IMR-90 (cell line): ENCODE results near the gene CLDN24. TPM values are rescaled to one million over a fixed set of nuclear protein-coding genes. Genes with fewer than 3 reads are reported as not detected.
A peak's percentile ranks its signal among the peaks of the same experiment; 100 is the strongest.

ENCODE experiments used
- ATAC-seq: fragments of 200-7000 bp; cut with Tn5 transposase; 2 replicates; pipeline ENCODE4 v1.9.1; 2020; ENCODE audit warnings: low read depth, mild to moderate bottlenecking, moderate library complexity
- BruUV-seq: library from RNA; stranded (reverse); fragments of 400-500 nt; replicated peaks from 2 replicates; lab custom pipeline; 2021; lab: Mats Ljungman, UMichigan
- CTCF ChIA-PET: fragments of 300-600 bp; formaldehyde crosslinking; extraction: SDS; loops from one replicate; lab custom pipeline; 2021; ENCODE audit warnings: antibody characterized with exemption; lab: Yijun Ruan, JAX
- POLR2A ChIA-PET: fragments of 300-600 bp; sonication (Branson Sonifier 250); formaldehyde crosslinking; loops from one replicate; lab custom pipeline; 2022; ENCODE audit warnings: antibody characterized with exemption; ENCODE audit not compliant: unreplicated experiment; lab: Charles Lee
- DNase-seq: peaks from one replicate; pipeline ENCODE4 v3.0.0; 2013
- H2AFZ ChIP-seq: replicated peaks from 2 replicates; pipeline ENCODE3; 2013; ENCODE audit warnings: low read length, mild to moderate bottlenecking; ENCODE audit not compliant: poor library complexity
- H2AK5ac ChIP-seq: 2 replicates; pipeline ENCODE4 v1.6.1; 2013; ENCODE audit warnings: low read depth, low read length, inconsistent platforms
- H2AK9ac ChIP-seq: replicated peaks from 2 replicates; pipeline ENCODE3; 2013; ENCODE audit warnings: mild to moderate bottlenecking, low read depth, low read length, moderate library complexity; ENCODE audit not compliant: poor library complexity
- H2BK120ac ChIP-seq: 2 replicates; pipeline ENCODE4 v1.6.1; 2013; ENCODE audit warnings: low read depth, low read length, inconsistent platforms
- H2BK15ac ChIP-seq: 3 replicates; pipeline ENCODE4 v1.6.1; 2013; ENCODE audit warnings: low read depth, low read length, inconsistent platforms
- H2BK20ac ChIP-seq: 2 replicates; pipeline ENCODE4 v1.6.1; 2013; ENCODE audit warnings: low read depth, mild to moderate bottlenecking, inconsistent platforms, low read length, moderate library complexity
- H2BK5ac ChIP-seq: 2 replicates; pipeline ENCODE4 v1.6.1; 2013; ENCODE audit warnings: mild to moderate bottlenecking, low read depth, low read length, inconsistent platforms; ENCODE audit not compliant: poor library complexity, severe bottlenecking
- H3K14ac ChIP-seq: replicated peaks from 2 replicates; pipeline ENCODE4 v1.6.1; 2013; ENCODE audit warnings: low read depth, low read length, inconsistent platforms
- H3K18ac ChIP-seq: 2 replicates; pipeline ENCODE4 v1.6.1; 2013; ENCODE audit warnings: low read depth, low read length, control low read depth
- H3K23ac ChIP-seq: 2 replicates; pipeline ENCODE4 v1.6.1; 2013; ENCODE audit warnings: low read depth, low read length, inconsistent platforms
- H3K27ac ChIP-seq: 2 replicates; pipeline ENCODE4 v1.5.1; 2013; ENCODE audit warnings: mild to moderate bottlenecking, control low read depth, low read length; ENCODE audit not compliant: insufficient read depth
- H3K27me3 ChIP-seq: 2 replicates; pipeline ENCODE4 v1.6.1; 2013; ENCODE audit warnings: low read length; ENCODE audit not compliant: control insufficient read depth, insufficient read depth
- H3K36me3 ChIP-seq: 2 replicates; pipeline ENCODE4 v1.6.1; 2013; ENCODE audit warnings: low read length, mixed read lengths; ENCODE audit not compliant: control insufficient read depth, insufficient read depth
- H3K4ac ChIP-seq: 2 replicates; pipeline ENCODE4 v1.6.1; 2013; ENCODE audit warnings: low read depth, low read length, inconsistent platforms
- H3K4me1 ChIP-seq: 2 replicates; pipeline ENCODE4 v1.6.1; 2013; ENCODE audit warnings: low read length, mixed read lengths; ENCODE audit not compliant: control insufficient read depth, insufficient read depth
- H3K4me2 ChIP-seq: 2 replicates; pipeline ENCODE4 v1.6.1; 2013; ENCODE audit warnings: low read depth, mild to moderate bottlenecking, control low read depth, low read length, moderate library complexity
- H3K4me3 ChIP-seq: 2 replicates; pipeline ENCODE4 v1.5.1; 2013; ENCODE audit warnings: low read depth, mild to moderate bottlenecking, control low read depth, low read length, moderate library complexity; ENCODE audit not compliant: insufficient read depth
- H3K56ac ChIP-seq: 2 replicates; pipeline ENCODE4 v1.6.1; 2013; ENCODE audit warnings: low read length, inconsistent platforms; ENCODE audit not compliant: insufficient read depth; ENCODE audit errors: extremely low read depth
- H3K79me1 ChIP-seq, 2 experiments: 2 replicates each; pipeline ENCODE4 v1.6.1; 2013; ENCODE audit warnings: low read length in 2 of 2, inconsistent platforms in 1 of 2, low read depth in 1 of 2
- H3K9ac ChIP-seq: 2 replicates; pipeline ENCODE4 v1.6.1; 2013; ENCODE audit warnings: low read depth, low read length, control low read depth
- H3K9me1 ChIP-seq: 2 replicates; pipeline ENCODE4 v1.6.1; 2013; ENCODE audit warnings: low read length, inconsistent platforms; ENCODE audit not compliant: insufficient read depth
- H3K9me3 ChIP-seq: 2 replicates; pipeline ENCODE4 v1.6.1; 2013; ENCODE audit warnings: low read length; ENCODE audit not compliant: control insufficient read depth, insufficient read depth
- H4K20me1 ChIP-seq: 2 replicates; pipeline ENCODE4 v1.6.1; 2013; ENCODE audit warnings: low read length, inconsistent platforms; ENCODE audit not compliant: insufficient read depth
- H4K5ac ChIP-seq: 2 replicates; pipeline ENCODE4 v1.6.1; 2013; ENCODE audit warnings: mild to moderate bottlenecking, low read depth, low read length, control low read depth
- H4K8ac ChIP-seq, 2 experiments: 2 replicates each; pipeline ENCODE4 v1.6.1; 2013; ENCODE audit warnings: low read depth in 2 of 2, low read length in 2 of 2, control low read depth in 1 of 2, inconsistent platforms in 1 of 2
- H4K91ac ChIP-seq: 2 replicates; pipeline ENCODE4 v1.6.1; 2013; ENCODE audit warnings: low read depth, low read length, inconsistent platforms; ENCODE audit not compliant: insufficient read depth
- CEBPB ChIP-seq: IDR thresholded peaks from 2 replicates; pipeline ENCODE4 v1.6.1; 2012; ENCODE audit warnings: low read depth, low read length, improper control_type of control experiment
- FOS ChIP-seq: fragments of 150-350 bp; IDR thresholded peaks from 2 replicates; pipeline ENCODE4 v1.6.1; 2016; ENCODE audit warnings: low read depth, low read length
- MAFK ChIP-seq: IDR thresholded peaks from 2 replicates; pipeline ENCODE4 v1.6.1; 2012; ENCODE audit warnings: low read depth, low read length, improper control_type of control experiment
- MAZ ChIP-seq: IDR thresholded peaks from 2 replicates; pipeline ENCODE4 v1.6.1; 2012; ENCODE audit warnings: low read depth, mild to moderate bottlenecking, low read length, improper control_type of control experiment, moderate library complexity, borderline replicate concordance
- NFE2L2 ChIP-seq: fragments of 150-350 bp; IDR thresholded peaks from 2 replicates; pipeline ENCODE4 v1.6.1; 2016; ENCODE audit warnings: low read depth, mild to moderate bottlenecking, low read length
- POLR2A ChIP-seq: IDR thresholded peaks from 2 replicates; pipeline ENCODE4 v1.6.1; 2012; ENCODE audit warnings: mild to moderate bottlenecking, low read depth, low read length
- RCOR1 ChIP-seq: IDR thresholded peaks from 2 replicates; pipeline ENCODE4 v1.6.1; 2012; ENCODE audit warnings: mild to moderate bottlenecking, low read length, improper control_type of control experiment; ENCODE audit not compliant: insufficient replicate concordance
- RFX5 ChIP-seq: IDR thresholded peaks from 2 replicates; pipeline ENCODE4 v1.8.0; 2012; ENCODE audit warnings: low read depth, mild to moderate bottlenecking, low read length, moderate library complexity
- WGBS, 2 experiments: methylation state at CpG; one replicate each; pipeline versions ENCODE4 v1.1.5 to v1.1.7; 2013; ENCODE audit warnings: missing lambda C conversion rate in 2 of 2; ENCODE audit not compliant: insufficient read length in 1 of 2; ENCODE audit errors: extremely low coverage in 2 of 2; 5-methylcytosine and 5-hydroxymethylcytosine counted together
- dilution Hi-C: fragments of 300-500 bp; cut with HindIII; formaldehyde crosslinking; loops from one replicate; pipeline ENCODE4 v1.14.3; 2018; ENCODE audit warnings: low sequenced_read_pairs; ENCODE audit not compliant: unreplicated experiment
- in situ Hi-C: fragments of 300-500 bp; cut with MboI; formaldehyde crosslinking; loops from 3 replicates; pipeline ENCODE4 v1.14.3; 2019; ENCODE audit warnings: low sequenced_read_pairs, inconsistent platforms, mixed read lengths
- intact Hi-C: fragments of 100-400 bp; cut with micrococcal nuclease; formaldehyde crosslinking; loops from 2 replicates; pipeline ENCODE4 v1.10.0; 2022
- polyA plus RNA-seq, 3 experiments: library from polyadenylated mRNA; depleted of rRNA; stranded (reverse); fragments of >200 nt; gene quantifications; 2 replicates each; pipeline ENCODE4 v1.2.3, GENCODE V29; 2012; ENCODE audit warnings: low replicate concordance in 1 of 3
- total RNA-seq: library from RNA; depleted of rRNA; stranded (reverse); fragments of >200 nt; gene quantifications from 2 replicates; pipeline ENCODE4 v1.2.3, GENCODE V29; 2012

The CLDN24 gene
- total and polyA plus RNA-seq, 2 of the 4 experiments (the other 2 are of a cell fraction): not detected

- Histone ChIP-seq H3K14ac (no peak overlapping the region), H3K36me3 (no peaks in the 10 kb centered on the region), H4K91ac (no peak overlapping the region), H2BK5ac (no peak overlapping the region), H4K20me1 (no peaks in the 10 kb centered on the region), H3K23ac (no peak overlapping the region), H3K4me2 (no peak overlapping the region), H3K9me1 (peaks cover 7% of the 10 kb centered on the region), H3K18ac (no peak overlapping the region), H4K8ac (no peak overlapping the region), H3K4me3 (no peak overlapping the region), H3K9ac (no peak overlapping the region), H3K27ac (no peak overlapping the region), H3K79me1 (no peaks in the 10 kb centered on the region), H2BK120ac (peak overlapping the region; percentile 39; the same call in 1 of the 2 replicates), H2AFZ (no peak overlapping the region), H3K56ac (no peak overlapping the region), H3K4ac (no peak overlapping the region), H3K4me1 (peaks cover 9% of the 10 kb centered on the region), H3K9me3 (peaks cover 3% of the 10 kb centered on the region), H2BK20ac (no peak overlapping the region), H2BK15ac (peak overlapping the region; percentile 53; the same call in 1 of the 3 replicates), H4K5ac (no peak overlapping the region), H3K27me3 (no peaks in the 10 kb centered on the region), H2AK5ac (0 out of 2 replicates have a peak overlapping the region, but pooled peaks have one; percentile 28), H2AK9ac (no peak overlapping the region)
- DNase-seq (no peak), ATAC-seq (no peak)
- ChIA-PET POLR2A (no interaction called here), CTCF (no interaction called here)
- intact Hi-C loops: no loop called here
- WGBS, 2 experiments: 75% methylated on average over 3 of the region's 11 CpGs; no CpG with 5 or more reads in 1 of the 2 experiments
- TF ChIP-seq MAFK: no peak
- no peak for TF ChIP-seq FOS
- no peak for TF ChIP-seq MAZ
- no peak for TF ChIP-seq CEBPB
- TF ChIP-seq NFE2L2: no peak
- no peak for TF ChIP-seq RFX5
- no peak for TF ChIP-seq RCOR1
- no peak for TF ChIP-seq POLR2A
- dilution Hi-C loops: no loop called here
- in situ Hi-C loops: no loop called here
- BruUV-seq: no TSS peak
Measured at GRCh38 chr4:183332447-183332846, 10.2 kb upstream of the CLDN24 start.
